Measurements from ENCODE around the gene KDM2B.
"Not testable (repeated sequence)": the region's sequence is repeated elsewhere in the genome, so short reads cannot be mapped to it uniquely, and the experiment has no call there.

The KDM2B gene

DNA sequence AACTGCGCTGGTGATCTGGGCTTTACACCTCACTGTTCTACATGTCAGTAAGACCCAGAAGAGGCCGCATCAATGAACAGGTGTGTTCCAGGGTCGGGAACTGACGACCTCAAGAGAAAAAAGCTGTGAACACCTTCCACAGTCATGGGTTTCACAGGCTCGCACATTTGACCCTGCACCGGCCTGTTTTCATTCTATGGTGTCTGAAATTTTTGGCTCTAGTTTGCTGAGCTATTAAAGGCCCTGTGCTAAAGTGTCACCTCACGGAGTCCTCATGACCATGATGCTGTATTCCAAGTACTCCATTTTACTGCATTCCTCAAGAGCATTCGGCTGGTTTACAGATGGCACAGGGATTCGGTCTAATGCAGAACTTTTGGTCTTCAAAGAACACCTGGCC lies 78.9 kb downstream of the KDM2B start:
- H3K4me3 ChIP-seq = no peak overlapping the region
- no peak for DNase-seq (ENCODE audit: low read depth, low spot score)
- H3K27ac ChIP-seq = no peak overlapping the region
- no peaks in the 10 kb centered on the region for H3K9me3 ChIP-seq (ENCODE audit: low read depth, low read length)
- no peak overlapping the region for H3K9ac ChIP-seq (ENCODE audit: insufficient read length)
- TF ChIP-seq FOXP2 (optimal IDR thresholded peaks at IDR 0.05; ENCODE audit: control extremely low read depth, extremely low read length, insufficient read depth) (no peak), POLR2AphosphoS5 (IDR thresholded peaks at IDR 0.05; ENCODE audit: borderline replicate concordance, low read depth, low read length) (no peak), EZH2 (IDR thresholded peaks at IDR 0.05) (no peak)
- no peaks in the 10 kb centered on the region; the same call in 1 of the 2 replicates for H3K36me3 ChIP-seq (ENCODE audit: insufficient read depth, low read length)

DNA sequence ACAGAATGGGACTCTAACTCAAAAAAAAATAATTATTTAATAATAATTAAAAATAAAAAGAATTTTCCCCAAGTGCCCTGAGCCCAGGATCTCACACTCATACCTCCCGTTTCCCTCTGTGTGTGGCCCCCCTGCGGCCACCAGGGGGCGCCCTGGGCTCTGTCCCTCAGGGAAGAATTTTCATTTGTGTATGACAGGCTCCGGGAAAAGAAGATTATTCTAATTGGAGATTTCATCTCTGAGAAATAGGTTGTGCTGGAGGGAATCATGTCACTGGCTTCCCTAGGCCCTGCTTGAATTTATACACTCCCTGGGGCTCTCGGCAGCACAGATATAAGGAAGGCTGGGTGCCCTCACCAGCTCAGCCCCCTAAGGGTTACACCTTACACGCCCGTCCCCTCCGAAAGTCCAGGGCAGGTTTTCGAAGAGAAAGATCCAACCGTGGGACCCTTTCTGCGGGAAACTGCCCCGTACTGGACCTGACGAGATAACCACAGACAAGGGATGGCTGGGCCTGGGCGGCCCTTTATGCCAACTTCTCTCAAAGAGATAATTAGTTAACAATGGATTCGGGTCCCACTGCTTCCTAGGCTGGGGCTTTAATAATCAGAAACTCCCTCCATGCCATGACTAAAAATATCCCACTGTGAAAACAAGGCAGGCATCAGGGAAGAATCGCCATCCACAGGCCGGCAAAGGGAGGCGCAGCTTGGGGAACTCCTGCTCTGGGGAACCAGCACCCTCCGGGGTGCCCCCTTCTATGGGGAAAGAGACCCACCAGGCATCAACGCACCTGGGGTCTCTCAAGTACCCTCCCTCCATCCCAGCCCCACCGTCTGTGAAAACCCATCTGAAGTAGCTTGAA lies 80.7 kb downstream of the KDM2B start:
- TF ChIP-seq FOXP2 (optimal IDR thresholded peaks at IDR 0.05; ENCODE audit: control extremely low read depth, extremely low read length, insufficient read depth) (no peak), EZH2 (IDR thresholded peaks at IDR 0.05) (no peak), POLR2AphosphoS5 (IDR thresholded peaks at IDR 0.05; ENCODE audit: borderline replicate concordance, low read depth, low read length) (no peak)
- H3K4me3 ChIP-seq = no peak overlapping the region
- no peak overlapping the region for H3K9ac ChIP-seq (ENCODE audit: insufficient read length)
- no peaks in the 10 kb centered on the region for H3K9me3 ChIP-seq (ENCODE audit: low read depth, low read length)
- H3K27ac ChIP-seq = no peak overlapping the region
- peak; percentile 24 for DNase-seq (ENCODE audit: low read depth, low spot score)
- H3K36me3 ChIP-seq (ENCODE audit: insufficient read depth, low read length) = no peaks in the 10 kb centered on the region; the same call in 1 of the 2 replicates

DNA sequence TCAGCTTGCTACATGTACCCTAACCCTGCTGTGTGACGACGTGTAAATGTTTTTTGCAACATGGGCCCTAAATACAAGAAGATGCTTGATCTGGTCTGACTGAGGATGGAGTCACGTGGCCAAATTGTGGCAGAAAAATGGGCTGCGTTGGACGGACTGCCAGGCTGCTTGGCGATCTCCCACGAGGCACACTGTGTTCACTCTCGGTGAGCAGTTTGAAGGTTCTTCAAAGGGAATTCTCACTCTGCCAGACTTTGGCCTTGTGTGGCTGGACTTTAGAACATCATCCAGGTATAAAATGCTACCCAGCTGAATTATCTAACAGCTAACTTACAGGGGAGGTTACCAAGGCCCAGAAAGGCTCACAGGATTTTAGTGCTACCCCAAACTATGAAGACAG lies 85.1 kb downstream of the KDM2B start:
- no peak overlapping the region for H3K27ac ChIP-seq
- no peaks in the 10 kb centered on the region for H3K9me3 ChIP-seq (ENCODE audit: low read depth, low read length)
- H3K36me3 ChIP-seq (ENCODE audit: insufficient read depth, low read length) = no peaks in the 10 kb centered on the region; the same call in 1 of the 2 replicates
- no peak for DNase-seq (ENCODE audit: low read depth, low spot score)
- H3K9ac ChIP-seq (ENCODE audit: insufficient read length) = no peak overlapping the region
- no peak for TF ChIP-seq EZH2 (IDR thresholded peaks at IDR 0.05)
- no peak for TF ChIP-seq FOXP2 (optimal IDR thresholded peaks at IDR 0.05; ENCODE audit: control extremely low read depth, extremely low read length, insufficient read depth)
- no peak for TF ChIP-seq POLR2AphosphoS5 (IDR thresholded peaks at IDR 0.05; ENCODE audit: borderline replicate concordance, low read depth, low read length)
- no peak overlapping the region for H3K4me3 ChIP-seq

DNA sequence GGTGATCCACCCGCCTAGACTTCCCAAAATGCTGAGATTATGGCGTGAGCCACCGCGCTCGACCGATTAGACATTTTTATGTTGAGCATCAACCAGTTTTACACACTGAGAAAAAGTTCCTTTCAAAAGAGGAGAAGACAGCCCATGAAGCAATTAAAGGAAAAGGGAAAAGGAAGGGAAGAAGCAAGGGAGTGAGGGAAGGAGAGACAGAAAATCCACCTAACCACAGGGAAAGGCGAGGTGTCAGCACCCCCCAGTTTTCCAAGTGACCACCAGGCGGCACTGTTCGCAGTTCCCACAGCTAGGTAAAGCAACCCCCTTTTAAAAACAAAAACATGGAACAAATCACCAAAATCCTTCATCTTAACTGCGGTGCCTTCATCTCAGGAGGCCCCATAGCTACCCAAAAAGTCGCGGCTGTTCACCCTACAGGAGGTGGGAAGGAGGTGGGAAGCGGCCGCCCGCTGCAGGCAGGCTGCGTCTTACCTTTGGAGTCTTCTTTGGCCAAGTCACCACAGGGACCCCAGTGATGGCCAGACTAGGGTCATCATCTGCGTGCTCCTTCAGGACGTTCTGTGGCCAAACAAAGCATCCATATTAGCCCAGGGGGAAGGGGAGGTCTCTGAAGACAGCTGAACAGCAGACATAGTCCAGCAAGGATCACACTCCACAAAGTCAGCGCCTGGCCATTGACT lies 86.6 kb downstream of the KDM2B start:
- no peak overlapping the region for H3K9ac ChIP-seq (ENCODE audit: insufficient read length)
- H3K27ac ChIP-seq = no peak overlapping the region
- no peak for DNase-seq (ENCODE audit: low read depth, low spot score)
- no peak for TF ChIP-seq EZH2 (IDR thresholded peaks at IDR 0.05)
- no peak for TF ChIP-seq FOXP2 (optimal IDR thresholded peaks at IDR 0.05; ENCODE audit: control extremely low read depth, extremely low read length, insufficient read depth)
- TF ChIP-seq POLR2AphosphoS5 (IDR thresholded peaks at IDR 0.05; ENCODE audit: borderline replicate concordance, low read depth, low read length) = no peak
- no peaks in the 10 kb centered on the region for H3K9me3 ChIP-seq (ENCODE audit: low read depth, low read length)
- peaks cover 5% of the 10 kb centered on the region; the same call in 1 of the 2 replicates for H3K36me3 ChIP-seq (ENCODE audit: insufficient read depth, low read length)
- no peak overlapping the region for H3K4me3 ChIP-seq

DNA sequence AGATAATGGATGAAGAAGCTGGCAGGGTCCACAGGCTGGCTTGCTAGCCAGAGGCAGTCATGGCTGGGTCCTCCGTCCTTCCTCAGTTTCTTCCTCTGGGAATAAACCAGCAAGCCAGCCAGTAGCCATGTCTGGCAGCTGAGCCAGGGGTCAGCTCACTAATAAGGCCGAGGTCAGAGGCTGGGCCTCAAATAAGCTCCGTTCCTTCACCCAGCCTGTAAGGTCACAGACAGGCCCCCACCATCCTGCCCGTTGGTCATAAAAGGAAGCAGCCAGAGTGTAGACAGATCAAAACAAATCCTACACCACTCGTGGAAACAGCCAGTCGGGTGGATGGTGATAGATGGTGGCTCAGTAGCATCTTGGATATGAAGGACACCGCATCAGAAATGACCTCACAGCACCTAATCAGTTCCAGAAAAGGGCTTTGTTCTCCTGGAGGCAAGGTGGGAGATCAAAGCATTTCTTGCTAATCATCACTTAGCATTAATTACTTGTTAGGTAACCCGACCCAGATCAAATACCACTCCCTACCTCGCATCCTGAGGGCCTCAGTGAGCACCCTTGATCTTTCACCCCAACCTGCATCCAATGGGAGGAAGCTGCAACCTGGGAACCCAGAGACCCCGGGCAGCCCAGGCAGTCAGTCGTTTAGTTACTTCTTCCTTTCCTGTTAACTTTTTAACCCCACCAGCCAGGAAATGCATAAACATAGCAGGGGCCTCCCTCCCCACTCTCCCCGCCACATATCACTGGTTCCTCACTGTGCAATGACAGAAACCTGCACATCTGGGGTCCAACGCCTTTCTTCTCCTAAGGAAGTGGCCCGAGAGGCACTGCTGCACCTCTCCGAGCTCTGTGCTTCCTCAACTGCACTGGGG lies 90.2 kb downstream of the KDM2B start:
- H3K9me3 ChIP-seq (ENCODE audit: low read depth, low read length) = no peaks in the 10 kb centered on the region
- no peak overlapping the region for H3K27ac ChIP-seq
- DNase-seq (ENCODE audit: low read depth, low spot score) = no peak
- TF ChIP-seq EZH2 (IDR thresholded peaks at IDR 0.05) (no peak), FOXP2 (optimal IDR thresholded peaks at IDR 0.05; ENCODE audit: control extremely low read depth, extremely low read length, insufficient read depth) (no peak), POLR2AphosphoS5 (IDR thresholded peaks at IDR 0.05; ENCODE audit: borderline replicate concordance, low read depth, low read length) (no peak)
- H3K4me3 ChIP-seq = no peak overlapping the region
- H3K36me3 ChIP-seq (ENCODE audit: insufficient read depth, low read length) = peaks cover 5% of the 10 kb centered on the region; the same call in 1 of the 2 replicates
- H3K9ac ChIP-seq (ENCODE audit: insufficient read length) = no peak overlapping the region

DNA sequence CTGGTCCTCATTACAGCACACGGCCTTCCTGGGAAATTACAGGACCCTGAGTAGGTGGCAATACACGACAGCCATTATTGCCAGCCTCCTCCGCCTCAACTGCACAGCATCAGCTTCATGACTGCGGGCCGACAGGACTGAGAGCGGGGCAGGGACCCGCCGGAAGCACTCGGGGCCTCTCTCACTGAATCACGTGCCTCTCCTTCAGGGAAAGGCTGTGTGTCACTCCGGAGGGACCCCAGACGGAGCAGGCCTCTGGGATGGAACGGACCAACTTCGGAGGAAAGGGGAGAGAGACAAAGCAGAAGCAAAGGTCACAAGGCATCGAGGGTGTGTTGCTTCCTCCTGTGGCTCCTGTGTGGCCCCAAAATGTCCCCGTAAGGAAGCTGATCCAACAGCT lies 90.9 kb downstream of the KDM2B start:
- DNase-seq (ENCODE audit: low read depth, low spot score) = no peak
- H3K36me3 ChIP-seq (ENCODE audit: insufficient read depth, low read length) = peaks cover 5% of the 10 kb centered on the region; the same call in 1 of the 2 replicates
- no peak overlapping the region for H3K4me3 ChIP-seq
- no peak overlapping the region for H3K27ac ChIP-seq
- H3K9me3 ChIP-seq (ENCODE audit: low read depth, low read length) = no peaks in the 10 kb centered on the region
- no peak overlapping the region for H3K9ac ChIP-seq (ENCODE audit: insufficient read length)
- TF ChIP-seq EZH2 (IDR thresholded peaks at IDR 0.05) (no peak), POLR2AphosphoS5 (IDR thresholded peaks at IDR 0.05; ENCODE audit: borderline replicate concordance, low read depth, low read length) (no peak)

DNA sequence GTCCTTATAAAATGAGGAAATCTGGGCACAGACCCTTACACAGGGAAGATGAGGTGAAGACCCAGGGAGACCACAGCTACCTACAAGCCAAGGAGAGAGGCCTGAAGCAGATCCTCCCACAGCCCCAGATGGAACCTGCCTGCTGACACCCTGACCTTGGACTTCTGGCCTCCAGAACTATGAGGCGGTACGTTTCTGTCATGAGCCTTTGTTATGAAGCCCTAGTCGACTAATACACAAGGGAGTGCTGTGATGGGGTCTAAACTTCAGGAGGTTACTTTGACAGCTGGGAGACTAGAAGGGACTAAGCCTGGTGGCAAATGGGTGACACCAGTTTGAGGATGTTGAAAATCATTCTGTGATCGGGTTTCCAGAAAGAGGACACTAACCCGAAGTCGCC lies 95.9 kb downstream of the KDM2B start:
- Histone ChIP-seq H3K9me3 (ENCODE audit: low read depth, low read length) (no peaks in the 10 kb centered on the region), H3K27ac (no peak overlapping the region), H3K36me3 (ENCODE audit: insufficient read depth, low read length) (no peaks in the 10 kb centered on the region), H3K4me3 (no peak overlapping the region), H3K9ac (ENCODE audit: insufficient read length) (no peak overlapping the region)
- no peak for DNase-seq (ENCODE audit: low read depth, low spot score)
- TF ChIP-seq EZH2 (IDR thresholded peaks at IDR 0.05) = no peak
- TF ChIP-seq FOXP2 (optimal IDR thresholded peaks at IDR 0.05; ENCODE audit: control extremely low read depth, extremely low read length, insufficient read depth) = no peak
- TF ChIP-seq POLR2AphosphoS5 (IDR thresholded peaks at IDR 0.05; ENCODE audit: borderline replicate concordance, low read depth, low read length) = no peak

DNA sequence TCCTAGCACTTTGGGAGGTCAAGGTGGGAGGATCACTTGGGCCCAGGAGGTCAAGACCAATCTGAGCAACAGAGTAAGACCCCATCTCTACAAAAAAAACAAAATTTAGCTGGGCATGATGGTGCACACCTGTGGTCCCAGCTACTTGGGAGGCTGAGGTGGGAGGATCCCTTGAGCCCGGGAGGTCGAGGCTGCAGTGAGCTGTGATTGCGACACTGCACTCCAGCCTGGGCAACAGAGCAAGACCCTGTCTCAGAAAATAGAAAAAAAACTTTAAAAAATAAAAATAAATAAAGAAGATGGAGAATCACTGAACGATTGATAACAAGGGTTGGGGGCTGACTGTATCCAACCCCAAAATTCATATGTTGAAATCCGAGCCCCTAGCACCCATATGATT lies 96.3 kb downstream of the KDM2B start:
- not testable (repeated sequence) for H3K4me3 ChIP-seq; H3K9me3 ChIP-seq (ENCODE audit: low read depth, low read length); DNase-seq (ENCODE audit: low read depth, low spot score); H3K27ac ChIP-seq; H3K36me3 ChIP-seq (ENCODE audit: insufficient read depth, low read length); H3K9ac ChIP-seq (ENCODE audit: insufficient read length)

Data from SK-N-MC (cell line).